NCI-H1436 treated with DMSO at 0.1 percent for 48 hours (cell line): ENCODE results near the gene MIPEP.

Experiments
- DNase-seq: peaks from one replicate; lab custom pipeline; 2025; lab: John Stamatoyannopoulos, UW

The MIPEP gene

DNA sequence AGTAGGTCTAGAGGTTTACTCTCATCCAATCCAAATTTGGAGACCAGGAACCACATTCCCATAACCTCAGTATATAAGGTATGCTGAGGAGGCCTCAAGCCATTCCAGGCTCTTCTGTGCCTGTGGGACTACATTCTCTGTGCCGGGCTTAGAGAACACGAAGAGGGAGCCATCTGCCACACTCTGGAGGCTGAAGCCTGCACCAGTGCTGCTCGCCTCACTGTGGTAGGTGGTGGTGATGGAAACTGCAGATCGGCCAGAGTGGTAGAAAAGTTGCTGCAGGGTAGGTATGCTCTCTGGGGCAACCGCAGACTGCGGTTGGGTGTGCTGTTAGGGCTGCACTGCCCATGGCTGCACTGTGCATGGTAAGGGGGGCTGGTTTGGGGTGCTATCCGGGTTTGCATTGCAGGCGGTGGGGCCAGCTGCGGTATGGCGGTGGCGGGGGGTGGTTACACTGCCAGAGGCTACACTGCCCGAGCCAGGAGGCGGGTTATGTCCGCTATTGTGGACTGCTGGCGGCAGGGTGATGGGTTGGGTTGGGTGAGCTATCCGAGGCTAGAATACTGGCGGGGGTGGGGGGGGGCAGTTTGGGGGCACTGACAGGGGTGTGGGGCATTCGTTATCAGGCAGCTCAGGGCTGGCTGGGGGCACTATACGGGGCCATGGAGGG, 174.0 kb downstream of the MIPEP start:
- DNase-seq: no peak

- no peak for DNase-seq
These were observed 174.5 kb downstream of the MIPEP start for GRCh38 chr13:23714672-23715071.

DNA sequence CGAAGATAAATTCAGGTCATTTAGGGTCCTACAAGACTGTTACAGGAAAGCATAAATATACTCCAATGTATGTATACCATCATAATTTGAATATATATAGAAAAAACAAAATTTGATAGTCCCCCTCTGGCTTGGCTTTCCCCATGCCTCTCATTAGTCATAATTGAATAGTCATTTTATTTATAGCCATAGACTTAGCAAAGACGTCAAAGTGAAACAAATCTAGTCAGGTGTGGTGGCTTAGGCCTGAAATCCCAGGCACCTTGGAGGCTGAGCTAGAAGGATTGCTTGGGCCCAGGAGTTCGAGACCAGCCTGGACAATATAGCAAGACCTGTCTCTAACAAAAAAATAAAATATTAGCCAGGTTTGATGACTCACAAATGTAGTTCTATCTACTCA, 177.8 kb downstream of the MIPEP start:
- no peak for DNase-seq

DNA sequence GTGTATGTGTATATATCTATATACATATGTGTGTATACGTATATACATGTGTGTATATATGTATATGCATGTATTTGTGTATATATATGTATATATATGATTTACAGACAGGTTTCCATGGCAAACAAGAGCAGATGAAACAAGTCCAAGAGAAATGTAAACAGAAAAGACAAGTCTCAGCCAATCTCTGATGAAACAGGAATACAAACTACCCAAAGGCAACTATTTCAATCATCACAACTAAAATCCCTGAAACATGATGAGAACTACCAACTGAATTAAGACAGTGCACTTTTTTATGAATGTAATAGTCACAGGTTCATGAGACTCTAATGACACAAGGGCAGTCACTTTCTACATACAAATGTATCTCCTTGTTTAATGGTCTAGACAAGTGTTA, 178.8 kb downstream of the MIPEP start:
- no peak for DNase-seq

DNA sequence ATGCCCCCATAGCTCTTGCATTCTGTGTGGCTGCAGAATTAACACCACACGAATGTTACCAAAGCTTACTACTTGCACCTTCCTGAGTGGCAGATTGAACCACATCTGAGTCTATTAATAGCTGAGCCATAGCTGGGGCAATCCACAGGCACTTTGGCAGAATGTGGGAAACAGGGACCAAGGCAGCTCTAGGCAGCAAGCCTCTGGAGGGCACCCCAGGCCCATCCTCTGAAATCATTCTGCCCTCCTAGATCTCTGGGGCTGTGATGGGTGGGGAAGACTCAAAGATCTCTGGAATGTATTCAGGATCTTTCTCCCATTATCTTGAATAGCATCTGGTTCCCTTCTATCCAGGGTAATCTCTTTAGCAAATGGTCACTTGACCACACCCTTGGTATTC, 179.7 kb downstream of the MIPEP start:
- DNase-seq: no peak

- no peak for DNase-seq
These were observed 181.5 kb downstream of the MIPEP start for GRCh38 chr13:23707674-23708073.

GRCh38 chr13:23705583-23705982, 183.6 kb downstream of the MIPEP start:
- DNase-seq: no peak

DNA sequence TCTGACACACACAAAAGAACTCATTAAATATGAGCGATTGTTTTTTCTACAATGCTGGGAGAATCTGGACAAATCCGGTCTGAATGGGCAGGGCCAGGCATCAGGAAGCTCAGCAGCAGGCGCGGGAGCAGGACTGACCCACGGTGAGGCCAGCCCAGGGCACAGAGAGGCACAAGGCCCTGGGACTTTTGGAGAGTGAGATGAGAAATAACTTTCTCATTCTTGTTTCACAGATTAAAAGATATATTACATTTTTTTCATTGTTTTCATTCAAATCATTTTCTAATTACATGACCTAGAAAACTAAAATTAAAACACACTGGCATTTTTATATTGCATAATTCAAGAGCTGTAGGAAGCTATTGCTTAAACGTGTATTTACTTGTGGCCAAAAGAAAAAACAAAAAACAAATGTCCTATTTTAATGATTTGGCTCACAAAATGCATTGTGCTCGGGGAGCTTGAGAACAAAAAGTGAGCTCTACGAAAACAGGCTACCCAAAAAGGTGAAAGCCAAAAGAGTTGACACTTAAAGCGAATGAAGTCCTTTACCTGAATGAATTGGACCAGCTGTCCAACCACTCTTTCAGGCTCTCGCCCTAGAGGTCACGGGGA, 185.8 kb downstream of the MIPEP start:
- DNase-seq: no peak

DNA sequence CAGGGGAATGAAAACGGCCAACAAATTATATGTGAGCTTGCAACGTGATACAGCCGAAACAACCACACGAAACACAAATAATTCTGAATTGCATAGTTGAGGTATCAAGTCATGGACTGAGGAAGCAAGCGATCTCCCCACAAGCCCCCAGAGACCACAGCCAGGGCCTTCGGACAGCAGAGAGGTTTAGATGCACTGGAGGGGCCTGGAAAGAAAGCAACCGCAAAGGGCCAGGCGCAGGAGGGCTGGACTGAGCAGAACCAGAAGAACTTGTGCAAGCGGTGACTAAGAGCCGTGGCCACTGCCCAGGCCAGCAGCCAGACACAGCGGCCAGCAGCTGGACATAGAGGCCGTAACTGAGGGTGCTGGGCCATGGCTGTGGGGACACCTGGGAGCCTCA, 187.6 kb downstream of the MIPEP start:
- DNase-seq: no peak

DNA sequence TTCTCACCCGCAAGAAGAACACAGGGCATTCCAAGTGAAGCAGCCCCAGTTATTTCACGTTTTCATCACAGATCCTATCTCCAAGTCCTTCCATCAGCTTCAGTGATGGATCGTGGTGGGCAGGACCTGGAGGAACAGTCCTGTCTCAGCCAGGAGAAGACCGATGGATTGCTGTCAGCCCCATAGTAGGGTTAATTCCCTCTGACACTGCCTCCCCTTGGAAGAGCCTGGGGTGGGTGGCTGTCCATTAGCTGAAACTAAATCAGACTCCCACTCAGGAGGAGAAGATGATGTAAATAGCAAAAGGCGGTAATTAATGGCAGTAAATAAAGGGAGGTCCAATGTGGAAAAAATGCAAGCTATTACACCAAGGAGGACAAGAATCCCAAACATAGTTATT, 188.0 kb downstream of the MIPEP start:
- no peak for DNase-seq

- DNase-seq: no peak
These were observed 189.9 kb downstream of the MIPEP start for GRCh38 chr13:23699271-23699670.

GRCh38 chr13:23697772-23698313, 191.4 kb downstream of the MIPEP start:
- no peak for DNase-seq

- DNase-seq: no peak
These were observed 192.6 kb downstream of the MIPEP start for GRCh38 chr13:23696610-23697009.

DNA sequence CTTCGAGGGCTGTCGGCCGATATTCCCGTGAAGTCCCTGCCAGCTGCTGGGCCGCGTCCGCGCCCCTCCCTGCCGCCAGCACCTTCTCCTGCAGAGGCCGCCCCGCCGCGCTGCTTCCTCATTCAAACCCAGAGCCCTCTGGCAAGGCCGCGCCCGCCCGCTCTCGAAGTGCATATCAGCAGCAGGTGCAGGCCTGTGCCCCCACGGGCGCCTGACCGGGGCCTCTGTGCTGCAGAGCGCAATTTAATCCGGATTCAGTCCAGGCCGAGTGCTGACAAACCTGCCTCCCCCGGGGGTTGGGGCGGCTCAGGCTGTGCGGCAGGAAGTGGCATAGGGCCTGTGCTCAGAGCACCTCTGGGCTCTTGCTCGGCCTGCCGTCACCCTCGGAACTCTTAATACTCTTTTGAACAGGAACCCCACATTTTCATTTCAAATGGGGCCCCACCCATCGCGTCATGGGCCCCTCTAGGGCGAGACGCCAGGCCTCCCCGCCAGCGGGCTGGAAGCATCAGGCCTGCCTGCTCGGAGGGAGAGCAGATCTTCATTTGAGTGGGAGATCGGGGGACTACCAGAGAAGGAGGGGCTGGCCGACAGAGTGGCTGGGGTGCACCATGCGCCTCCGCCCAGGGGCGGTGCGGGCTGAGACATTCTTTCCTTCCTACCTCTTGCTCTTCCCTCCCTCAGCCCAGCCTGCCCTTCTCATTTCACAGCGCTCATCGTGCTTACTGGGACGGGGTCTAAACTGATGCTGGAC, 193.3 kb downstream of the MIPEP start:
- DNase-seq: no peak

- DNase-seq: no peak
These were observed 194.0 kb downstream of the MIPEP start for GRCh38 chr13:23695196-23695595.

GRCh38 chr13:23692816-23693215, 196.4 kb downstream of the MIPEP start:
- no peak for DNase-seq

DNA sequence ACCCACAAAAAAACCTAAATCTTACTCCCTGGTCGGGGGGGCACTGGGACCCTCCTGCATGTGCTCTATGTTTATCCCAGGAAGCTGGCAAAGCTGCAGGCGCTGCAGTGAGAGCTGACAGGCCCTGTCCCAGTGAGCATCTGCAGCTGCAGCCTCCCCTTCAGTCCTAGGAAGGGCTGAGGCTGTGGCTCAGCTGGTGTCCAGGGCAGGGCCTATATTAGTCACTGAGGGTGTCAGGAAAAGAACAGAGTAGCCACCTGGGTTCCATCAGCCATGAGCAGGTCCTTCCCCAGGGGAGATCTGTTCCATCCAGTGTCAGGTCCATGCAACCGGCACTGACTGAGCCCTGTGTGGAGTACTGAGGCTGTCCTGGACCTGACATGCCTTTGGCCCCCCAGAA, 198.5 kb downstream of the MIPEP start:
- no peak for DNase-seq

DNA sequence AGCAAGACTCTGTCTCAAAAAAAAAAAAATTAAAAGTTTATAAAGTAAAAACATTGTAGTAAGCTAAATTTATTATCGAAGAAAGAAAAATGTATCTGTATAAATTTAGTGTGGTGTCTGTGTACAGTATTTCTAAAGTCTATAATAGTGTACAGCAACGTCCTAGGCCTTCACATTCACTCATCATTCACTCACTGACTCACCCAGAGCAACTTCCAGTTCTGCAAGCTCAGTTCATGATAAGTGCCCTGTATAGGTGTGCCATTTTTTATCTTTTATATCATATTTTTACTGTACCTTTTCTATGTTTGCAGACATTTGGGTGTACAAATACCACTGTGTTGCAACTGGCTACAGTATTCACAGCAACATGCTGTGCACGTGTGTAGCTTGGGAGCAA, 200.9 kb downstream of the MIPEP start:
- no peak for DNase-seq

GRCh38 chr13:23687614-23688013, 201.6 kb downstream of the MIPEP start:
- DNase-seq: no peak

GRCh38 chr13:23686948-23687347, 202.3 kb downstream of the MIPEP start:
- no peak for DNase-seq

DNA sequence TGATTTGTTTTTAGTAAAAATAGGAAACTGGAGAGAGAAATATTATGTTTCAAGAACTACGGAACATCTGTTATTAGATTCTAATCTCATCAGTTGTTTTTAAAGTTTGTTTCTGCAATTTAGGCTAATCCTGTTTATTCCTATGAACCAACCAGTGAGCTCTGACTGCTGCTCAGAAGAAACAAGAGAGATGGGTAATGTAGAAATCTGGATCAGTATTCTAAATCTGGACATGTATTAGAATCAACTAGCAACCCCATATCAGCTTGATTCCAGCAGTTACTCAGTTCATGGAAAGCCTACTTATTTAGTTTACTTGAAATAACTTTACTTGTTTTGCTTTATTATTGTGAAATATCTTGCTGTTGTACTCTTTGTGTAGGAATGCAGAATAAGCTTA, 203.8 kb downstream of the MIPEP start:
- no peak for DNase-seq

GRCh38 chr13:23684647-23685046, 204.6 kb downstream of the MIPEP start:
- DNase-seq: no peak

GRCh38 chr13:23683084-23683483, 206.1 kb downstream of the MIPEP start:
- DNase-seq: no peak
